H4 (cell line): ENCODE results near the gene PHACTR3. TPM values are rescaled to one million over a fixed set of nuclear protein-coding genes. Genes with fewer than 3 reads are reported as not detected.

Experiments
- DNase-seq: peaks from one replicate; pipeline ENCODE4 v3.0.0-alpha.2; 2015; ENCODE audit warnings: low spot score
- total RNA-seq: library from RNA; depleted of rRNA; stranded (reverse); fragments of >200 nt; shearing (Covaris generic); gene quantifications from 2 replicates; pipeline ENCODE4 v1.2.3, GENCODE V29; 2014

Gene PHACTR3
- total RNA-seq, 1 experiment from 2014 or later: 0.29 TPM

DNA sequence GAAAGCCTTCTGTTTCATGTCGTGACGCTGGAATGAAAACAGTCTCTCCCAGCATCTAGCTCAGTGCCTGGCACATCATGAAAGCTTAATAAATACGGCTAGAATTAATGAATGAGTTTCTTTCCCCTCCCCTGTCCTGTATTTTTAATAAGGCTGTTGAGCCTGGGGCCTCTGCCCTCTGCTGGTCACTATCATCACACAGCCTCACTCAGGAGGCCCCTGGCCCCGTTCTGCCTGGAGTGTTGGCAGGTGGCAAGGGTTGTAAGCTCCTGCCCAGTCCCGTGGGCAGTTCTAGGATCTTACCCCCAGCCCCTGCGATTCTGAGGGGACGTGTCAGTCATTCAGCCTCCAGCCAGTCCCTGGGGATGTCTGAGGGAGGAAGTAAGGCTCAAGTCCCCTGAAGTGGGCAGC lies 41.4 kb downstream of the PHACTR3 start:
- no peak for DNase-seq

DNA sequence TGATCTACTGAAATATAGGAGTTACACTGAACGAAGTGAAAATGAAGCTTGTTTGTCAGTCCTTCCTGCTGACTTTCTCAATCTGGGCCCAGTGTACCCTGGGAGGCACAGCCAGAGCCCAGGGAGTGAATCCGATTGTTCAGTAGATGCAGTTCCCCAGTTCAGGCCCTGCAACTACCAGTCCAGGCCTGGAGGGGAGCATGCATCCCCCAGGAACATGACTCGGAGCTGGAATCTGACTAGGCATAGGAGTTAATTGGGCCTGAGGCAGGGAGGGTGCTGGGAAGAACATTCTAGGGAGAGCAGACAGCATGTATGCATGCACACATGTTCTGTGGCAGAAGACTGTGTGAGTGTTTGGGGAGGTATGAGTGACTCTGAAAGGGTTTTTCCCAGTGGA lies 42.1 kb downstream of the PHACTR3 start:
- no peak for DNase-seq

DNA sequence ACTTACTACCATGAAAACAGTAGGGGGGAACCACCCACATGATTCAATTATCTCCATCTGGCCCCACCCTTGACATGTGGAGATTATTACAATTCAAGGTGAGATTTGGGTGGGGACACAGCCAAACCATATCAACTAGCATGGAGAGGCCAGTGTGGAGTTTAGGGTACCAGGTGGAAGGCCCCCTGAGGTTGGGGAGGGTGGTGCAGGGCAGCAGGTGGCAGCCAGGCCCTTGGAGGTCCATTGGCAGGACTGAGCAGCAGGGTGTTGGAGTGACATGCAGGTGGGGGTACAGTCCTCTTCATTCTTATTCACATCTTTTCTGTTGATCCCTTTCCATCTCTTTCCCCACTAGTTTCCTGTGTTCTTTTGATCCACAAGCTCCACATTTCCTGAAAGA lies 42.9 kb downstream of the PHACTR3 start:
- DNase-seq: no peak

DNA sequence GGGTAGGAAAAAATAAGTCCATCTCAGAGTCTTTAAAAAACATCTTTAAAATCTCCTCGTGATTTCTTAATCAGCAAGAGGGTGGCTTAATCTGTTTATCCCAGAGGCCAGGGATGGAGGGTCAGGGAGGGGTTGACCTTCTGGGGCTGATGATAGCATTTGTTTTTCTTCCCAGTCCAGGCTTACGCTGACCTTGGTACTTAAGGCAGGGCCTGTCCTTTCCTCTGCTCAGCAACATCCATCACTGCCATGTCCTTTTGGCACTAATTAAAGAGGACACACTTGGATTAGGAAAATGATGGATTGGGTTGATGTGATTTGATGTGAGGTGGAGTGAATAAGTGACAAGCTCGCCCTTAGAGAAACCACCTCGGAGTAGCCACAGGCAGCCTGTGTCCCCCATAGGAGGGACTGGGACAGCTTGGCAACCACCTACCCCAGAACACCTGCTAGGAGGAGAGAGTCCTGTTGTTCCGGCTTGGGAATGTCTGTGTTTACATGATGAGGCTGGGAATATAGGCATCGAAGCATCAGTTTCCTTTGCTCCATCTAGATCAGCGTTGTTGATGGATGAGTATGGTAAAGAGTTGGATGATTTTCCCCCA lies 44.2 kb downstream of the PHACTR3 start:
- no peak for DNase-seq

DNA sequence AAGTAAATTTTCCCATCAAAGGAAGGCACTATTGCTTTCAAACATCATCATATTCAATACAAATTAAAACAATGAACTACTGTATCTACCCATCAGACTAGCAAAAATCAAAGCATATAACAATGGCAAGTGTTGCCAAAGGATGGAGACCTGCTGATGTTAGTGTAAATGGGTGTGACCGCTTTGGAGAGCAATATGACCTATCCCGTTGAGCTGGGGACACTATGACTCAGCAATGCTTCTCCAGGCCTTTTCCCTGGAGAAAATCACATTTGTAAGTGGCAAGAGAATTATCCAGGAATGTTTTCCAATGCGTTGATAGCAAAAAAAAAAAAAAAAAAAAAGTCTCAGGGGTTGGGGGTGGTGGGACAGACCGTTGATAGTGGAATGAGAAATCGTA lies 46.1 kb downstream of the PHACTR3 start:
- peak; percentile 33 for DNase-seq

DNA sequence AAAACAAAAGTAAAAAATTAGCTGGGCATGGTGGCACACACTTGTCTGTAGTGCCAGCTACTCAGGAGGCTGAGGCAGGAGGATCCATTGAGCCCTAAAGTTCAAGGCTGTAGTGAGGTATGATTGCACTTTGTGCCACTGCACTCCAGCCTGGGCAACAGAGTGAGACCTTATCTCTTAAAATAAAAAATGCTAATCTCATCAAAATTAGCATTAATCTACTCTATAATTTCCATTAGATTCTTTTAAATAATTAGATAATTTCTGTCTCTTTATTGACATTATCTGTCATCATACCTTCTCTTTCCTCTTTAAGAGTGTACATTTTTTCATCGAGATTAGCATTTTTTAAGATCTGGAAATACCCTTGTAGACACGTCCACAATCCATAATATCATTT lies 48.0 kb downstream of the PHACTR3 start:
- DNase-seq: no peak

DNA sequence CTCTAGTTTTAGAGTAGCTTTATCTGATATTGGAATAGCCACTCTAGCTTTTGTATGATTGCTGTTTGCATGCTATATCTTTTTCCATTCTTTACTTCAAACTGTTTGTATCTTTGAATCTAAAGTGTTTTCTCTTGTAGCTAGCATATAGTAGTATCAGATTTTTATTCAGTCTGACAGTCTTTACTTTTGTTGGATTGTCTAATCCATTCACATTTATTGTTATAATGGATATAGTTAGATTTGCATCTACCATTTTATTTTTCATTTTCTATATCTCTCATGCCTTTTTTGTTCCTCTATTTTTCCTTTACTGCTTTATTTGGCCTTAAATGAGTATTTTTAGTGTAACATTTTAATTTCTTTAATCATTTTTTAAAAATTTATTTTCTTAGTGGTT lies 52.1 kb downstream of the PHACTR3 start:
- DNase-seq: no peak

DNA sequence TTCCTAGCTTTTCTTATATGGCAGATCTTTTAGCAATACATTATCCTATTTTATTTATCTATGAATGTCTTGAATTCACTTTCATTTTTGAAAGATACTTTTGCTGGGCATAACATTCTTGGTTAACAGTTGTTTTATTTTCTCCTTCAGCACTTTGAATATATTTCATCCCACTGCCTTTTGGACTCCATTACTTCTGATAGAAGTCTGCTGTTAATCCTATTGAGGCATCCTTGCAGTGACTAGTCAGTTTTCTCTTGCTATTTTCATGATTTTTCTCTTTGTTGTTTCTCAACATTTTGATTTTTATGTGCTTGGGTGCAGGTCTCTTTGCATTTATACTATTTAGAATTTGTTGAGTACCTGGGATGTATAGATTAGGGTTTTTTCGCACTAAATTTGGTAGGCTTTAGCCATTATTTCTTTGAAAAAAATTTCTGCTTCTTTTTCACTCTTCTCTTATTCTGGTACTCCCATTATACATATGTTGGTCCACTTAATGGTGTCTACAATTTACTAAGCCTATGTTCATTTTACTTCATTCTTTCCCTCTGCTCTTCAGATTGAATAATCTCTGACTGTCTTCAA lies 53.2 kb downstream of the PHACTR3 start:
- no peak for DNase-seq

DNA sequence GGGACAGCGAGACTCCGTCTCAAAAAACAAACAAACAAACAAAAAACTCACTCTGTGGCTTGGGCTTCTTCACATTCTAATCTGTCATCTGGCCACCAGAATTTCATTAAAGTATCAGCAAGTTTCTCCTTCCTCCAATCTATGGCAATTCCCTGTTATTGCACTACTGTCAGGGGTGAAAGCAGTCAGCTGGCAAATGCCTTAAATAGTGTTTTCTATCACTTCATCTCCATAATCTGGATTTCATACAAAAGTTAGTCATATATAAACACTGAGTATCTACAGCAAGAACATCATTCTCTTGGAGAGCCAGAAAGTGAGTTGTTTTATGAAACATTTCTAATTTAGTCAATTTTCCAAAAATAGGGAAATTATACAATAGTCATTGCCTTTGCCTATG lies 56.1 kb downstream of the PHACTR3 start:
- DNase-seq: no peak

DNA sequence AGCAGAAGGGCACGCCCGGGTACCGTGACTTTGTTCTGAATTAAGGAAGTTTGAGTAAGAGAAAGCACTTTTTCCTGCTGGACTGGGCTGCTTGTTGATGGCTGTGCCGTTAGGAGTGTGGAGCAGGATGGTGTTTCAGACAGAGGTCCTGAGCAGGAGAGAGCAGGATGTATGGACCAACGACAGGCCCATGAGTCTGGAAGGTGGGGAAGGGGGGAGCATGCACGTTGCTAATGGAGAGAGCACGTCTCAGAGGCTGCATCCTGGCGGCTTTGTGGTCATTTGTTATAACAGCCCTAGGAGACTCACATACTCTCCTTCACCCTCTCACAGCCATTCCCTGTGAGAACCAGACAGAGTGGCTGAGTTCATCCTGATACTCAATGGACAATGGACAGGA lies 56.8 kb downstream of the PHACTR3 start:
- no peak for DNase-seq

DNA sequence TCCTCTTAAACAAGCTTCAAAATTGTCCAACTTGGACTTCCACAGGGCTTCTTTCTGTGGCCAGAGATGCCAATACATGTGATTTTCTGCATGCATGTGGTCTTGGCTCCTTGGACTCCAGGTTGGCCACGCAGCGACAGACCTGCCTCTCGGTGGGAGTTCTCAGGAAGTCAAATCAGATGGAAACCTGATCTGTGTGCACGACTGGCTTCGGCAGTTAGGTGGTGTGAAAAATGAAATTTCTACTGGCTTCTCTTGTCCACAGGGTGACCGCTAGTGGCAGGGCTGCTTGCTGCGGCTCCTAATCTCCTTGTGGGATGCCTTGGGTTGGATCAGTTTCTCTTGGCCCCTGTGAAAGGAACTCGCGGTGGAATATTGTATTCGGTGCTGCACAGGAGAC lies 57.3 kb downstream of the PHACTR3 start:
- no peak for DNase-seq

DNA sequence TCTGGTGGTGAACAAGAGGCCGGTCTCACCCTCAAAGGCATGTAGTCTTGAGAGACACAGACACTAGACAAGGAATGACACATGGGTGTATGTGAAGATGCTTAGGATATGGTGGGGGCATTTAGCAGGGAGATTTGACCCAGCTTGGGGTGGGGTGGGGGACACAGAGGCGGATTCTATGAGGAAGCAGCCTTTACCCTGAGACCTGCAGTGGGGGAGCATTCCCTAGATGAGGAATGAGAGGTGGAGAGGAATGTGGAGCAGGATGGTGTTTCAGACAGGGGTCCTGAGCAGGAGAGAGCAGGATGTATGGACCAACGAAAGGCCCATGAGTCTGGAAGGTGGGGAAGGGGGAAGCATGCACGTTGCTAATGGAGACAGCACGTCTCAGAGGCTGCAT lies 57.8 kb downstream of the PHACTR3 start:
- no peak for DNase-seq

DNA sequence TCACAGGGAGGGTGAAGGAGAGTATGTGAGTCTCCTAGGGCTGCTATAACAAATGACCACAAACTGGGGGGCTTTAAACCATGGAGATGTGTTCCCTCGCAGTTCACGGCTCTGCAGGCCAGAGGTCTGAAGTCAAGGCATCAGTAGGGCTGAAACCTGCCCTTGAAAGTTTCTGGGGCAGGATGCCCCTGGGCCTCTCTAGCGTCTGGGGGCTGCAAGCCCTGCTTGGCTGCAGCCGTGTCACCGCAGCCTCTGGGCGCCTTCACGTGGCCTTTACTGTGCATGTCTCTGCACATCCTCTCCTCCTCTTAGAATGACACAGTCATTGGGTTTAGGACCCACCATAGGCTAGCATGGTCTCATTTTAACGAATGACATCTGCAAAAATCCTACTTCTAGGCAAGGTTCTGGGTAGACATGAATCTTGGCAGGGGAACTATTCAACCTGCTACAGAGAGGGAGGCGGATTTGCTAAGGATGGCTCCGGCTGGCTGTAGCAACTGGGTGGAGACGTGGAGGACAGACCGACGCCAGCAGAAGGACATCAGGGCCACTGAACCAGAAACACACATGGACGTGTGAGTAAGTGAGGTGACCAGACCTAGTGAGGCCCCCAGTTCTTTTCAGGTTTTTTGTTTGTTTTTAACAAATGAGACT lies 58.6 kb downstream of the PHACTR3 start:
- no peak for DNase-seq

DNA sequence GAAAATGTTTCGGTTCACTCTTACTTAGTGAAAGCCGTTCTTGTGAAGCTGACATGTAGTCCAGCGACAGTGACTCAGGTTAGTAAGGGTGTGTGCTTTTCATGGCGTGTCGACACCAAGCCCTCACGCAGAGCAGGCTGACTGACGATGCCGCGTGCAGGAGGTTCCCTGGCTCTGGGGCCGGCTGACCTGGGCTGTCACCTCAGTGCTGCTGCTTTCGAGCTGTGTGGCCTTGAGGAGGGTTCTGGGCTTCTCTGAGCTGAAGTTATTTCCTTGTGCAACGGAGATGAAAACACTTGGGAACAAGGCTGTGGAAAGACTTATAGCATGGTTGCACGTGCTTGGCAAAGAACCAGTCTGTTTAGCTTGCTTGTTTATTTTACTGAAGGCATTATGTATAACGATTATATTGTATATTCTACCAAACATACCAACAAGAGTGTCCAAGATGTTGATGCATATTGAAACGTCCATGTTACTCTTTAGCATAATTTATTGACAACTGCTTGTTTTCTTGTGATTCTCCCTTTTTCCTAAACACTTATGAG lies 59.2 kb downstream of the PHACTR3 start:
- no peak for DNase-seq

DNA sequence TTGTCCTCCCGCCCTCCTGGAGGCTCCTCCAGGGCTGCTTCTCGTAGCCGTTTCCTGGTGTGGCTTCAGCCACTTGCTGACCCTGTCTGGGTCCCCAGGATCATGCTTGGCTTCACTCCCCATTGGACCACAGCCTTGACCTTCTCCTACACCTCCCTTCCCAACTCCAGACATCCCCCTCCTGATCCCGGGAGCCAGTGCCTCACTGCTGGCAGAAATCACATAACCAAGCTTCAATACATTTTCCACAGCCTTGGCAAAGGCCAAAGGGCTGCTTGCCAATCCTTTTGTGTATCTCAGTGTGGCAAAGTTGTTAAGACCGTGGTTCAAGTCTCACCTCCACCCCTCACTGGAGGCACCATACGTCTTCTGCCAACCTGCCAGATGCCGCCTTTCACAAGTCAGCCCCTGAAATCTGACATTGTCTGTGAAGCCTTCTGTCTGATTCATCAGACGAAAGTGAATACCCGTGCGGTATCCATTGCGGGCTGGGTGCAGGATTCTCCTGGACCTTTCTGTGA lies 60.1 kb downstream of the PHACTR3 start:
- no peak for DNase-seq

DNA sequence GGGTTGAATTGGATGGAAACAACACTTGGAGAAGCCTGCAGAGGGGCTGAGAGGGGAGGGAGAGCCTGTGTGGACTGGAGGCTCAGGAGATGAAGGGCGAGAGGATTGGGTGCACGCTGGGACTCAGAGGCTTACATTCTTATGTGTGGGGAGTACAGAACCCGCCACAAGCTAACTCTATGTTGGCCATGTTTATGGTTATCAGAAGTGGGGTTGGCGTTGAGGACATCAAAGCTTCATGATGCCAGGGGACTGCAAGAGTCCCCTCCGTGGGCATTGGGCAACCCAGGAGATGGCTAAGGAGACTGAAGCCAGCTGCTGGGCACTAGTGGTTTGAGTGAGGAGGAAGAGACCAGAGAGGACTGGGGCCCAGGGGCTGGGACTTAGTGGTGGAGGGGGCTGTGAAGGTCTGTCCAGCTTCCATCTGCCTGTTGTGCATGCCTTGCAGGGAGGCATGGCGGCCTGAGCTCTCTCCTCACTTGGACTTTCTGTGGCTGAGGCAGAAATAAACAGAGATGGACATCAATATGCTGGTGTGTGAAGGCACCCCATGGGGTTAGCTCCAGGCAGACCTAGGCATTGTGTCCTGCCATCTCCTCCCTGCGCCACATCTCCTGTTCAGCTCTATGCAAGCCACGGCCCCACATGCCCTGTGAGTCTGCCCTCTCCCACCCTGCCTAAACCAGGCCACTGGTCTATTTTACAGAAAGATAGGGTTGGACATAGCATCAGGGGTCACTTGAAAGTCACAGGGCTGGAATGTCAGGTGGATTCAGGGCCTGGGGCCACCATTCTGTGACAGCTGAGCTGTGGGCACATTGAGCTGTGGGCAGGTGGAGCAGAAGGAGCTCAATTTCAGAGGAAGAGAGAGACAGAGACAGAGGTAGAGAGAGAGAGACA lies 61.6 kb downstream of the PHACTR3 start:
- DNase-seq: no peak

DNA sequence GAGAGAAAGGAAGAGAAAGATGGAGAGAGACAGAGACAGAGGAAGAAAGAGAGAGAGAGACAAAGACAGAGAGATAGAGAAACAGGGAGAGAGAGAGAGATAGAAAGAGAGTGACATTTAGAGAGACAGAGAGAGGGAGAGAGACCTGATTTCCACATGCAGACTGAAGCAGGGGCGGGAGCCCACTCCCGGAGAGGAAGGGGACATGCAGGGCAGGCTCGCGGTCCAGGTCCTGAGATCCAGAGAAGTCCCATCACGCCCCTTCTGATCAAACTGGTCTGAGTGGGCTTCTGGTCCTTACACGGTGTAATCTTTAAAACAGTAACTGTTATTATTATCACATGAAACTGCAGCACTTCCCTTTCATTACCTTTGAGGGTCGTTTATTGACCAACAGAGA lies 62.2 kb downstream of the PHACTR3 start:
- DNase-seq: no peak

DNA sequence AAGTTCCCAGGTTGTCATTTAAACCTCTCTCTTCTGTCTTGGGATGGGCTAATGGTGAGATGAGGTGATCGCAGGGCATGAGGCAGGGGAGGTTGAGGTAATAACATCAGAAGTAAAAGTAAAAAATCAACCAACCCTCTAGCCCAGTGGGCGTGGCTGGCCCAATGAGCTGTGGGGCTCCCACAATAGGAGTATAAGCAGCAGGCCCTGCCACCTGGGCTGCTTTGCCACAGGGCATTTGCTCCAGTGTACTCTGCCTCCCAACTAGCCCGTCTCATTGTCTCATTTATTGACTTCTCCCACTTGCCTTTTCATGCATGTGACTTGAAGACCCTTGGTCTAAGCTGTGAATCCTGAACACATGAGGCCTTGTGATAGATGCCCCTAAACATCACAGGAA lies 62.8 kb downstream of the PHACTR3 start:
- no peak for DNase-seq

DNA sequence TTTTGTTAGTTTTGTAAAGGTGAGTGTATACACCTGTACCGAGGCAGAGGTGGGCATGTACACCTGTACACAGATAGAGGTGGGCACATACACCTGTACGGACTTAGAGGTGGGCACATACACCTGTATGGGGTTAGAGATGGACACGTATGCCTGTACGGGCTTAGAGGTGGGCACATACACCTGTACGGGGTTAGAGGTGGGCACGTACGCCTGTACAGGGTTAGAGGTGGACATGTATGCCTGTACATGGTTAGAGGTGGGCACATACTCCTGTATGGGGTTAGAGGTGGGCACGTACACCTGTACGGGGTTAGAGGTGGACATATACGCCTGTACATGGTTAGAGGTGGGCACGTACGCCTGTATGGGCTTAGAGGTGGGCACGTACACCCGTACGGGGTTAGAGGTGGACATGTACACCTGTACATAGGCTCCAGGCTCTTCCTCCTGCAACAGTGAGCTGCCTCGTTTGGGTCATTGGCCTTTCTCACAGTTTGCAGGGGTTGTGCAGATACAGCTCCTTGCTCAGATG lies 63.7 kb downstream of the PHACTR3 start:
- no peak for DNase-seq

DNA sequence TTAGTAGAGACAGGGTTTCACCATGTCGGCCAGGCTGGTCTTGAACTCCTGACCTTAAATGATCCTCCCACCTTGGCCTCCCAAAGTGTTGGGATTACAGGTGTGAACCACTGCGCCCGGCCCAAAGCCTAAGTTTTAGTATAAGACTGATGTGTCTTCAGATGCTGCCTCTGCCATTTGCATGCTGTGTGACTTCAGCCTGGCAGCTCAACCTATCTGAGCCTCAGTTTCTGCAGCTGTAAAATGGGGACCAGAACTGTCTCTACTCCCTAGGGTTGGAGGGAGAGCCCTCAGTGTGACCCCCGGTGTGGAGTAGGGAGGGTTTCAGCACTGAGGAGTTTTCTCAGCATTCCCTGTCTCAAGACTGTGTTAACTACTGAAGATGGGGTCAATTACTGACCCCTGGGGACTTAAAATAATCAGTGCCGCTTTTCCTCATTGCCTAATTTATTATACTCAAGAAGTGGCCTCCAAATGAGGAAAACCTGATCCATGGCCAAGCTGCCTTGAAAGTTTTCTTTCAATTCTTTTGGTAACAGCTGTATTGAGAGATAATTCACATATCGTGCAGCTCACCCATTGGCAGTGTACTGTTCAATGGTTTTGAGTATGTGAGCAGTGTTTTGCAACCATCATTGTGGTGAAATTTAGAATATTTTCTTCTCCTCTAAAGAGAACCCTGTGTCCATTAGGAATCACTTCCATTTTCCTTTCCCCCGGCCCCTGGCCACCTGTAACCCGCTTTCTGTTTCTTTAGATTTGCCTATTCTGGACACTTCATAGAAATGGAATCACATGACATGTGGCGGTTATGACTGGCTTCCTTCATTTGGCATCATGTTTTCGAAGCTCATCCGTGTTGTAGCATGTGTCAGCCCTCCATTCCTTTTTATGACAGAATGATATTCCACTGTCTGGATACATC lies 64.8 kb downstream of the PHACTR3 start:
- no peak for DNase-seq
